ENCODE measurements around the gene CCNG1. TPM values are rescaled to one million over a fixed set of nuclear protein-coding genes. Genes with fewer than 3 reads are reported as not detected.

The CCNG1 gene
- total and polyA plus RNA-seq, 7 donors = 74.0 to 145 (median 115) TPM

DNA sequence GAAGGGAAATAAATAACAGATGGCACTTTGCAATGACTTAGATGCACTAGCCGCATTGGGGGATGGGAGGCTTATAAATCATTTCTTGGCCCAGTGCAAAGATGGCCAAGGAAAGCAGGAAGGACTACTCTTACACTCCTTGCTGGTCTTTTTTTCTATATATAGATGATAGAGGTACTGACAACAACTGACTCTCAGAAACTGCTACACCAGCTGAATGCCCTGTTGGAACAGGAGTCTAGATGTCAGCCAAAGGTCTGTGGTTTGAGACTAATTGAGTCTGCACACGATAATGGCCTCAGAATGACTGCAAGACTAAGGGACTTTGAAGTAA is 1.7 kb downstream of the CCNG1 start:
- intact Hi-C loops (cut with DNase I) = loop anchor here in 1 of 2 donors (1.0 kb wide), 1 partner anchor 20 kb away; no protein-coding TSS in a partner anchor
- H3K4me3 ChIP-seq = peak overlapping the region; percentile 94
- H3K36me3 ChIP-seq (ENCODE audit: insufficient read depth in 1 of 2, low read depth in 1 of 2) = peaks cover 5 to 43% of the 10 kb centered on the region in 2 donors
- peaks cover 38% of the 10 kb centered on the region for H3K4me1 ChIP-seq
- H3K27me3 ChIP-seq (ENCODE audit: insufficient read depth in 3 of 3, low read length in 2 of 3) = no peaks in the 10 kb centered on the region
- no peaks in the 10 kb centered on the region for H3K9me3 ChIP-seq
- WGBS, 3 donors = 13 to 30% (median 16%) methylated on average over 2 of the region's 2 CpGs
- DNase-seq = peak in 1 of 2 donors; percentile 63
- peak; percentile 68 to 87 (median 80) for ATAC-seq
- H3K27ac ChIP-seq = peak overlapping the region; percentile 96
- TF ChIP-seq, protein P1, sequence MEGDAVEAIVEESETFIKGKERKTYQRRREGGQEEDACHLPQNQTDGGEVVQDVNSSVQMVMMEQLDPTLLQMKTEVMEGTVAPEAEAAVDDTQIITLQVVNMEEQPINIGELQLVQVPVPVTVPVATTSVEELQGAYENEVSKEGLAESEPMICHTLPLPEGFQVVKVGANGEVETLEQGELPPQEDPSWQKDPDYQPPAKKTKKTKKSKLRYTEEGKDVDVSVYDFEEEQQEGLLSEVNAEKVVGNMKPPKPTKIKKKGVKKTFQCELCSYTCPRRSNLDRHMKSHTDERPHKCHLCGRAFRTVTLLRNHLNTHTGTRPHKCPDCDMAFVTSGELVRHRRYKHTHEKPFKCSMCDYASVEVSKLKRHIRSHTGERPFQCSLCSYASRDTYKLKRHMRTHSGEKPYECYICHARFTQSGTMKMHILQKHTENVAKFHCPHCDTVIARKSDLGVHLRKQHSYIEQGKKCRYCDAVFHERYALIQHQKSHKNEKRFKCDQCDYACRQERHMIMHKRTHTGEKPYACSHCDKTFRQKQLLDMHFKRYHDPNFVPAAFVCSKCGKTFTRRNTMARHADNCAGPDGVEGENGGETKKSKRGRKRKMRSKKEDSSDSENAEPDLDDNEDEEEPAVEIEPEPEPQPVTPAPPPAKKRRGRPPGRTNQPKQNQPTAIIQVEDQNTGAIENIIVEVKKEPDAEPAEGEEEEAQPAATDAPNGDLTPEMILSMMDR (IDR thresholded peaks at IDR 0.05) = no peak

DNA sequence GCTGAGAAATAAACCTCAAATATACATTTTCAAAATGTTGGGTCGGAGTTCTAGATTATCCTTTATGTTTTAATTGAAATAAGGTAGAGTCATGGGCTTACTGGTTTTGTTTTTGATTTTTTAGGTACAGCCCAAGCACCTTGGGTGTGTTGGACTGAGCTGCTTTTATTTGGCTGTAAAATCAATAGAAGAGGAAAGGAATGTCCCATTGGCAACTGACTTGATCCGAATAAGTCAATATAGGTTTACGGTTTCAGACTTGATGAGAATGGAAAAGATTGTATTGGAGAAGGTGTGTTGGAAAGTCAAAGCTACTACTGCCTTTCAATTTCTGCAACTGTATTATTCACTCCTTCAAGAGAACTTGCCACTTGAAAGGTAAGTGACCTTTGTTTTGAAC is 3.6 kb downstream of the CCNG1 start:
- no peaks in the 10 kb centered on the region for H3K27me3 ChIP-seq (ENCODE audit: insufficient read depth in 3 of 3, low read length in 2 of 3)
- intact Hi-C loops (cut with DNase I) = no loop called here
- ATAC-seq (no peak), DNase-seq (no peak)
- TF ChIP-seq, protein P1 (IDR thresholded peaks at IDR 0.05) = no peak
- H3K36me3 ChIP-seq (ENCODE audit: insufficient read depth in 1 of 2, low read depth in 1 of 2) = peaks cover 5 to 62% of the 10 kb centered on the region in 2 donors
- H3K4me1 ChIP-seq = peaks cover 50% of the 10 kb centered on the region
- no peaks in the 10 kb centered on the region for H3K9me3 ChIP-seq
- 77 to 93% (median 78%) methylated on average over 3 of the region's 3 CpGs for WGBS, 3 donors
- H3K4me3 ChIP-seq = peak overlapping the region; percentile 56
- peak overlapping the region; percentile 96 for H3K27ac ChIP-seq

DNA sequence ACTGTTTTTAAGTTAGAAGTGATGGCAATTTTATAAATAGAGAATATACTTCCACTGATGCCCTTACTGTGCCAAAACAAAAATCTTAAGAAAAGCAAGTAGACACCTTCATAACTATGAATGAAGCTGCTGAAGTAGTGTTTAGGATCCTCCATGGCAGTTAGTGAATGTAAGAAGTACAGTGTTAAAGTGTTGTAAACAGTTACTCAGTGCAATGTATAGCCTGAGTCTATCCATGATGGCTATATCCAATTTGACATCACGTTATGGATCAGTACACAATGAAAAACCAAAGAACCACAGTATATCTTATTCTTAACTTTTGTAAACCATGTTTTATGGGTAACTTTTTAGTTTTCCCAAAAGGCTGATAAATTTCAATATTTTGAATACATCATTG is 7.1 kb downstream of the CCNG1 start:
- no peak for ATAC-seq
- peaks cover 5 to 97% of the 10 kb centered on the region in 2 donors for H3K36me3 ChIP-seq (ENCODE audit: insufficient read depth in 1 of 2, low read depth in 1 of 2)

DNA sequence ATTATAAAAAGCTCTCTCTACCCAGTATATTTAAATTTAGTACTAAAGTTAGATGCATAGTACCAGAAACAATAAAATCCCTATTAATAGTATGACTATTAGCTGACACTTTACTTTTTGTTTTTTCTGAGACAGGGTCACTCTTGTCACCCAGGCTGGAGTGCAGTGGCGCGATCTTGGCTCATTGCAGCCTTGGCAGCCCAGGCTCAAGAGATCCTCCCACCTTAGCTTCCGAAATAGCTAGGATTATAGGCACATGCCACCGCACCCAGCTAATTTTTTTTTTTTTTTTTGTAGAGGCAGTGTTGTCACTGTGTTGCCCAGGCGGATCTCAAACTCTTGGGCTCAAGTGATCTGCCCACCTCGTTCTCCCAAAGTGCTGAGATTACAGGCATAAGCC is 8.0 kb downstream of the CCNG1 start:
- intact Hi-C loops (cut with DNase I) = no loop called here
- Histone ChIP-seq H3K9me3 (no peaks in the 10 kb centered on the region), H3K4me3 (no peak overlapping the region), H3K27ac (peak overlapping the region; percentile 19), H3K4me1 (peaks cover 33% of the 10 kb centered on the region), H3K27me3 (ENCODE audit: insufficient read depth in 3 of 3, low read length in 2 of 3) (no peaks in the 10 kb centered on the region), H3K36me3 (ENCODE audit: insufficient read depth in 1 of 2, low read depth in 1 of 2) (peaks cover 5 to 97% of the 10 kb centered on the region in 2 donors)
- 35 to 48% (median 39%) methylated on average over 6 of the region's 6 CpGs for WGBS, 3 donors
- ATAC-seq (peak in 3 of 4 donors; percentile 53 to 79 (median 68)), DNase-seq (peak in 1 of 2 donors; percentile 41)
- TF ChIP-seq, protein P1 (IDR thresholded peaks at IDR 0.05) = no peak

More for the DNA sequence above, 7.1 kb downstream of the CCNG1 start:
- H3K27ac ChIP-seq = peak overlapping the region; percentile 19
- 69 to 77% (median 75%) methylated on average over 1 of the region's 1 CpG for WGBS, 3 donors
- no peak for DNase-seq
- H3K27me3 ChIP-seq (ENCODE audit: insufficient read depth in 3 of 3, low read length in 2 of 3) = no peaks in the 10 kb centered on the region
- intact Hi-C loops (cut with DNase I) = no loop called here
- H3K9me3 ChIP-seq = no peaks in the 10 kb centered on the region
- TF ChIP-seq, protein P1 (IDR thresholded peaks at IDR 0.05) = no peak
- no peak overlapping the region for H3K4me3 ChIP-seq
- peaks cover 41% of the 10 kb centered on the region for H3K4me1 ChIP-seq

GRCh38 chr5:163447191-163447590 is 9.8 kb downstream of the CCNG1 start:
- Histone ChIP-seq H3K9me3 (no peaks in the 10 kb centered on the region), H3K27ac (no peak overlapping the region), H3K27me3 (ENCODE audit: insufficient read depth in 3 of 3, low read length in 2 of 3) (no peaks in the 10 kb centered on the region), H3K4me3 (no peak overlapping the region), H3K36me3 (ENCODE audit: insufficient read depth in 1 of 2, low read depth in 1 of 2) (peaks cover 5 to 97% of the 10 kb centered on the region in 2 donors), H3K4me1 (peaks cover 14% of the 10 kb centered on the region)
- TF ChIP-seq, protein P1 (IDR thresholded peaks at IDR 0.05) = no peak
- intact Hi-C loops (cut with DNase I) = no loop called here
- ATAC-seq (no peak), DNase-seq (no peak)

Data from psoas muscle (tissue), 8 donors.